ENCODE measurements around the gene LTB4R.

GRCh38 chr14:24348186-24348585 is 36.9 kb downstream of the LTB4R start:
- TF ChIP-seq CTCF (IDR thresholded peaks at IDR 0.05) = no peak
- TF ChIP-seq POLR2A (IDR thresholded peaks at IDR 0.05) = no peak

Measured in prostate gland (tissue), 2 donors.